Stimulated activated CD4-positive, alpha-beta T cell treated with anti-CD3 and anti-CD28 coated beads, TNF-alpha, amount 100 ng/mL, for 4 hours (primary cell): ENCODE results near the gene MAPKAPK3.
"Not testable (repeated sequence)": the region's sequence is repeated elsewhere in the genome, so short reads cannot be mapped to it uniquely, and the experiment has no call there.

Experiments
- DNase-seq, 3 experiments: peaks; one replicate each; pipeline ENCODE4 v3.0.0-alpha.2; 2020; ENCODE audit warnings: low read depth in 3 of 3

Gene MAPKAPK3

GRCh38 chr3:50655009-50655830, 38.3 kb downstream of the MAPKAPK3 start:
- peak in 1 of 3 experiments; percentile 19 for DNase-seq

- no peak for DNase-seq
Measured at GRCh38 chr3:50656417-50657195, 39.7 kb downstream of the MAPKAPK3 start.

GRCh38 chr3:50657407-50657806, 40.5 kb downstream of the MAPKAPK3 start:
- DNase-seq: no peak

- DNase-seq: no peak
Measured at GRCh38 chr3:50657816-50658215, 40.9 kb downstream of the MAPKAPK3 start.

GRCh38 chr3:50658416-50658815, 41.5 kb downstream of the MAPKAPK3 start:
- no peak for DNase-seq

GRCh38 chr3:50658831-50659230, 41.9 kb downstream of the MAPKAPK3 start:
- no peak for DNase-seq

GRCh38 chr3:50660386-50660785, 43.4 kb downstream of the MAPKAPK3 start:
- DNase-seq: no peak

GRCh38 chr3:50661321-50661837, 44.4 kb downstream of the MAPKAPK3 start:
- DNase-seq: no peak

- DNase-seq: no peak
Measured at GRCh38 chr3:50662408-50662807, 45.5 kb downstream of the MAPKAPK3 start.

GRCh38 chr3:50665081-50665840, 48.3 kb downstream of the MAPKAPK3 start:
- no peak for DNase-seq

- DNase-seq: not testable (repeated sequence)
Measured at GRCh38 chr3:50665841-50666115, 48.8 kb downstream of the MAPKAPK3 start.

- DNase-seq: no peak
Measured at GRCh38 chr3:50666837-50667236, 49.9 kb downstream of the MAPKAPK3 start.

- DNase-seq: no peak
Measured at GRCh38 chr3:50671331-50671730, 54.4 kb downstream of the MAPKAPK3 start.

GRCh38 chr3:50672656-50673055, 55.7 kb downstream of the MAPKAPK3 start:
- no peak for DNase-seq

- DNase-seq: no peak
Measured at GRCh38 chr3:50673931-50674330, 57.0 kb downstream of the MAPKAPK3 start.

GRCh38 chr3:50674349-50675178, 57.6 kb downstream of the MAPKAPK3 start, which contains the start of gene DOCK3:
TSS of gene DOCK3 (plus strand) at chr3:50674927. CDS start at chr3:50675264, 337 bp downstream.
- peak; percentile 17 to 50 (median 38) for DNase-seq

GRCh38 chr3:50675179-50676030, 58.5 kb downstream of the MAPKAPK3 start:
- peak; percentile 39 to 51 (median 50) for DNase-seq

GRCh38 chr3:50676031-50676705, 59.2 kb downstream of the MAPKAPK3 start:
- no peak for DNase-seq

GRCh38 chr3:50687127-50687751, 70.3 kb downstream of the MAPKAPK3 start:
- no peak for DNase-seq
